Hepatic stellate cell (primary cell): Measurements from ENCODE around the gene BEST4.
"Not testable (repeated sequence)": the region's sequence is repeated elsewhere in the genome, so short reads cannot be mapped to it uniquely, and the experiment has no call there.

Experiments
- DNase-seq: peaks from one replicate; pipeline ENCODE4 v3.0.0; 2011; ENCODE audit warnings: low spot score

BEST4 gene

DNA sequence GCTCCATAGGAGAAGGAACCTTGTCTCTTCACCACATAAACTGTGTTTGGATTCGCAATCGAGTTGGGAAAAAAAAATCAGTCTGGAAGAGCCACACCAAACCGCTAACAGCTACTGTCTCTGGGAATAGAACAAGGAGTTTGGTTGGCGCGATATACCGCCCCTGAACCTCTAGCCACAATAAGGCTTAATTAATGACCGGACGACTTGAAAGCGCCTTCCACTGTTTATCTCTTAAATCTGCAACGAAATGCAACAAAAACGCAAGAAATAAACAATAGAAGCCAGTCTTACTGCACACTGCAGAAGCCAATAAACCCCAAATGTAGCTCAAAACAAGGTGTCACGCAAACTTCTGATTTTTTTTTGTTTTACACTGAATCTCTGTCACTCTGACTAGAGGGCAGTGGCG lies 31.2 kb upstream of the BEST4 start:
- peak; percentile 65 for DNase-seq

DNA sequence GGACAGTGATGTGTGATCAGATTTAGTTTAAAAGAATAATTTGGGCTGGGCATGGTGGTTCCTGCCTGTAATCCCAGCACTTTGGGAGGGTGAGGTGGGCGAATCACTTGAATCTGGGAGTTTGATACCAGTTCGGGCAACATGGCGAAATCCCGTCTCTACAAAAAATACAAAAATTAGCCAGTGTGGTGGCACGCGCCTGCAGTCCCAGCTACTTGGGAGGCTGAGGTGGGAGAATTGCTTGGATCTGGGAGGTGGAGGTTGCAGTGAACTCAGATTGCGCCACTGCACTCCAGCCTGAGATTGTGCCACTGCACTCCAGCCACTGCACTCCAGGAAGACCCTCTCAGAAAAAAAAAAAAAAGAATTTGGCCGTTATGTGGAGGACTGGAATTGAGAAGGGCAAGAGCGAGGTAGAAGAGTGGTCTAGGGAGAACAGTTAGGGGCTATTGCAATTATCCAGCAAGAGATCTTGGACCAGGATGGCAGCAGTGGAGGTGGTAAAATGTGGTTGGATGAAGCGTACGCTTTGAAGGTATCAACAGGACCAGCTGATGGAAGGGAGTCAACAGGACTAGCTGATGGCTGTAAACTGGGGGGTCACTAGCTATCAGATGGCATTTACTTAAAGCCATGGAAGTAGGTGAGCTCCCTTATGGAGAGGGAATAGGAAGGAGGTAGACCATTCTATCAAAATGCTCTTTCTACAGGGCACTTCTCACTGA lies 30.0 kb upstream of the BEST4 start:
- no peak for DNase-seq

DNA sequence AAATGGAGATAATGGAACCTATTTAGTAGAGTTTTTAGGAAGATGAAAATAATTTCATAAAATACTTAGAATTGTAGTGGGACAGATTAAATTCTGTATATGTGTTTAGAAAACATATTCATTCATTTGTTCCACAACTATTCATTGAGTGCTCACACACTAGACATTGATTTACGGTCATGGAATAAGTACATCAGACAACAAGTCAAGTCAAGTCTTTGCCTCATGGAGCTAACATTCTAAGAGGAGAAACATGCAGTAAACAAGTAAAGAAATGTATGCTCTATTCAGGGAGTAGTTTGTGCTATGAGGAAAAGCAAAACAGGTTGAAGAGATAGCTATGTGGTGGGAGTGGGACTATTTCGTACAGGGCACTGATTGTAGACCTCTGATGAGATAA lies 29.3 kb upstream of the BEST4 start:
- DNase-seq, result no peak

DNA sequence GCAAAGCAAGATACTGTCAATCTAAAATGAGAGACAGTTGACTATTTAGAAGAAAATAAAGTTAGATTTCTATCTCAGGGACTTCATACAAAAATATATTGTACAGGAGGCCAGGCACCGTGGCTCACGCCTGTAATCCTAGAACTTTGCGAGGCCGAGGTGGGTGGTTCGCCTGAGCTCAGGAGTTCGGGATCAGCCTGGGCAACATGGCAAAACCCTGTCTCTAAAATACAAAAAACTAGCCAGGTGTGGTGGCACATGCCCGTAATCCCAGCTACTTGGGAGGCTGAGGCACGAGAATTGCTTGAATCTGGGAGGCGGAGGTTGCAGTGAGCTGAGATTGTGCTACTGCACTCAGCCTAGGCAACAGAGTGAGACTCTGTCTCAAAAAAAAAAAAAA lies 28.0 kb upstream of the BEST4 start:
- DNase-seq, result not testable (repeated sequence)

DNA sequence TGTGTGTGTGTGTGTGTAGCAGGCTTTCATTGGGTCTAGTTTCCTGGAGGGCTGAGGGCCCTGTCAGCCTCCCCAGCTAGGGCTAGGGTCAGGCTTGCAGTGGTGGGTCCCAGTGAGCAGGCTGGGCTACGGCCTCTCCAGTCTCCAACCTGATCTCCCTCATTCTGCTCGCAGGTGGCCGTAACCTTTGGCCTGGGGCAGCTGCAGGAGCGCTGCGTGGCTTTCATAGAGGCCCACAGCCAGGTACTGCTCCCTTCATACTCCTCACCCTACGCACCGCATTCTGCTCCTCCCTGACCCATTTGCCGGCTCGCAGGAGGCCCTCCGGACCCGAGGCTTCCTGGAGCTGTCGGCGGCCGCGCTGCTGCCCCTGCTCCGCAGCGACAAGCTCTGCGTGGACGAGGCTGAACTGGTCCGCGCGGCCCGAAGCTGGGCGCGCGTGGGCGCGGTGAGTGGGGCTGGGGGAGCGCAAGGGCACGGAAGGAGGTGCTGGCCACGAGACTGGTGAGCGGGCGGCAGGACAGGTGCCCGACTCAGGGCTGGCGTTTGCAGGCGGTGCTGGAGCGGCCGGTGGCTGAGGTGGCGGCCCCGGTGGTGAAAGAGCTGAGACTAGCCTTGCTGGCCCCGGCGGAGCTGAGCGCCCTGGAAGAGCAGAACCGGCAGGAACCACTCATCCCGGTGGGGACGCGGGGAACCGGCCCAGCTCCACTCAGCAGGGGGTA lies 25.0 kb upstream of the BEST4 start:
- DNase-seq, result no peak

DNA sequence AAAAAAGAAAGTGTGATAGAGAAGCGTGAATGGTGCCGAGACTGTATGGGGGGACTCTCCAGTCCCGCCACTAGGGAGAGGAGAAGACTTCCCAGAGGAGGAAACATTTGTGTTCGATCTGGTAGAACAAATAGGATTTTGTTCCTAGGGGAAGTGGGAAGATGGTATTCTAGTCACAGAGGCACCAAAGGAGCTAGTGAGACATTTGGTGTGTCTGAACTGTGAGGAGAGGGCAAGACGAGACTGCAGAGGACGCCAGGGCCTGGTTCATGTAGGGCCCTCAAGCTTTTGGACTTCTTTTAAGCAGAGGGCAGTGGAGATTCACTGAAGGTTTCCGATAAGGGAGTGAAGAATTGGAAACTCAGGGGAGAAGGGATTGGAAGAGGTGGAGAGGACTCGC lies 23.3 kb upstream of the BEST4 start:
- DNase-seq, result no peak

DNA sequence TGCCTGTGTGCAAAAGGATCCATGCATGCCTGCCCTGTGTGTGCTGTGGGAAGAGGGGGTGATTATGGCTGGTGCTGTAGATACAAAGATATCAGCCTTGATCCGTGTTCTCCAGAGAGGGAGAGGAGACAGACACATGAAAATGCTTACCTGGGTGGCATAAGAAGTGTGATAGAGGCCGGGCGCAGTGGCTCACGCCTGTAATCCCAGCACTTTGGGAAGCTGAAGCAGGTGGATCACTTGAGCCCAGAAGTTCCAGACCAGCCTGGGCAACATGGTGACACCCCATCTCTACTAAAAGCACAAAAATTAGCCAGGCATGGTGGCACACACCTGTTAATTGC lies 22.8 kb upstream of the BEST4 start:
- DNase-seq, result not testable (repeated sequence)

DNA sequence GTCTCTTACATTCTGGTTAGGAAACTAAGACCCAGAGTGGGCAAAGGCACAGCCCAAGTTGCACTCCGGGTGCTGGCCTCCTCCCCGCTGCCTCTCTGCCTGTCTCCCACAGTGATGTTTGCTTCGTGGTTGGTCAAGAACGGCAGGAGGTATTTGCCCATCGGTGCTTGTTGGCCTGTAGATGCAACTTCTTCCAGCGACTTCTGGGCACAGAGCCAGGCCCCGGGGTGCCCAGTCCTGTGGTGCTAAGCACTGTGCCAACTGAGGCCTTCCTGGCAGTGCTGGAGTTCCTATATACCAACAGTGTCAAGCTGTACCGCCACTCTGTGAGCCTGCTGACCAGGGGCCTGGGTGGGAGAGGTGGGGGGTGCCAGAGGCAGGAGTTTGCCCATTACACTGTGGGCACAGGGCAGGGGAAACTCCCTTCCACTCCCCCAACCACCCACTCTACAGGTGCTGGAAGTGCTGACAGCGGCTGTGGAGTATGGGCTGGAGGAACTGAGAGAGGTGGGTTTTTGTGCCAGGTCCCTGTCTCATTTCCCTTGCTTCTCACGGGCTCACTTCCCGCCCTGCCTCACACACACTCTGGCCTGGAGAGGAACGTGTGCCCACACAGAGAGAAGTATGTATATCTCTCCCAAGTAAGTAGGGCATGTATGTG lies 22.3 kb upstream of the BEST4 start:
- no peak for DNase-seq

DNA sequence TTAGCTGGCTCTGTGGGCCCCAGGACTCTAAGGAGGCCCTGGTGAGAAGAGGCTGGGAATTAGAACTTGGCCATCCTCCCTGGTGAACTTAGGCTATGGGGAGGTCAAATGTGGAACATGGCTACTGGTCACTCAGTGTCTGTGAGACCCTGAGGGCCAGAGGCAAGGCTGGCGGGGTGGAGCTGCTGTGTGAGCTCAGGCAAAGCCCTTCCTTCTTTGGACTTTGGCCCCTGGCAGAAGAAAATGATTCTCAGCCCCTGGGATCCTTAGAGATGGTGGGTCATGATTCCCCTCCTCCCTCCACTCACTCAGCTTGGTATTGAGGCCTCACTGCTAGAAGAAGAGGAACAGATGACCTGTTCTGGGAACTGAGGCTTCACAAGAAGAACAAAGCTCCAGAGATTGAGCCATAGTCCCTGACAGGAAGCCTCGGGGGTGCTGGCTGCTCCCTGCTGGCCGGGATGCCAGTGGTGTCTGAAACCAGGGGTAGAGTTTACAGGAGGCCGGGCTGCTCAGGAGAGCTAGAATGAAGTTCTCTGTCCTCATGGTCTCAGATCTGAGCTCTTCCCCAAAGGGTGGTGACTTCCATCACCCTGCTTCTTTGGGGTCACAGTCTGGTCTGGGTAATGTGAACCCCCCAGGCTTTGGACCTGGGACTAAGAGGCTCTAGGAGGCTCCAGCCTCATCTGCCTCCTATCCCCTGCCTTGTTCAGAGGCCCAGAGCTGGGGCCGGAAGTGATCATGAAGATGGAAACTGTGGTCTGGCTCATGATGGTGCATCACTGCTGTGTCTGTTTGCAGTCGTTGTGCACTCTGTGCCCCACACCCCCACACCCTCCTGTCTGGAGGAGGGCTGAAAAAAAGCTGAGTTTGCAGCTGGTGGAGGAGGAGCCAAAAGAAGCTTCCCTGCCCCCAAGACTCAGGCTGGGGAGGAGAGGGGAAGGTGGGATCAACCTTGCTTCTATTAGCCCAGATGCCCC lies 21.3 kb upstream of the BEST4 start:
- DNase-seq, result peak; percentile 44

DNA sequence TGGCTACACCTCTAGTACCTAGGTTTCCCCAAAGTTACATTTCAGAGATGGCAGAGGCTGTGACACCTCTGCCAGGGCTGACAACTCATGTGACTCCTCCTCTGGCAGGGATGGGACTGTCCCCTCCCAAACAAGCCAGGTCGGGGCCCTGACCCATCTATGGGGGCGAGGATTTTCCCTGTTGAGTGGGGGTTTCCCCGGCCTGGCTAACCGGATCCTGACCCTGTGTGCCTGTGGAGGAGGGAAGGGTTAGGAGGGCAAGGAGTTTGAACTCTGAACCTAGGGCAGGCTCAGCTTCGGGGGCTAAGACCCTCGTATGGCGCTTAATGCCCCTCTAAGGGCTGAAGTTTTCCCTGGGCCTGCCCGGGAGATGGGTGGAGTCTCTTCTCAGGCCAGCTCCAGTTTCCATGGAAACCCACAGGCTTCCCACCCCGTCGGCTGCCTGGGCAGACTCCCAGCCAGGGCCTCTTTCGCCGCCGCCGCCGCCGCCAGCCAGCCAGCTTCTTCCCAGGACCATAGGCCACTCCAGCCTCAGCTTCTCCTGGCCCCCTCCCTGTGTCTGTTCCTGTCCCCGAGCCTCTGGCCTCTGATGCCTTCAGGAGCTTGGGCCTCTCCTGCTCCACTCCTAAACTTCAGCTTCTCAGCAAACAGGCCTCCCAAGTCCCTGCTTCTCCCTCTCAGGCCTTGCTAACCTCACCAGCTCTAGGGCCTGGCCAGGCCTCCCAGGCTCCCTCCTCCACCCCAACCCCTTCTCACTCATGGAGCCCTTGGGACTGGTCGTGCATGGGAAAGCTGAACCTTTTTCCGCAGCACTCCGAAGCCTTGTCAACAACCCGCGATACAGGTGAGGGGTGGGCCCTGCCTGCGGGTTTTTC lies 20.3 kb upstream of the BEST4 start, which contains the start of gene BTBD19:
Gene BTBD19, plus strand, starts transcription at position 461 of the 875 bp plus-strand sequence. Its CDS starts 298 bp downstream, at position 759.
- DNase-seq, result peak; percentile 93

DNA sequence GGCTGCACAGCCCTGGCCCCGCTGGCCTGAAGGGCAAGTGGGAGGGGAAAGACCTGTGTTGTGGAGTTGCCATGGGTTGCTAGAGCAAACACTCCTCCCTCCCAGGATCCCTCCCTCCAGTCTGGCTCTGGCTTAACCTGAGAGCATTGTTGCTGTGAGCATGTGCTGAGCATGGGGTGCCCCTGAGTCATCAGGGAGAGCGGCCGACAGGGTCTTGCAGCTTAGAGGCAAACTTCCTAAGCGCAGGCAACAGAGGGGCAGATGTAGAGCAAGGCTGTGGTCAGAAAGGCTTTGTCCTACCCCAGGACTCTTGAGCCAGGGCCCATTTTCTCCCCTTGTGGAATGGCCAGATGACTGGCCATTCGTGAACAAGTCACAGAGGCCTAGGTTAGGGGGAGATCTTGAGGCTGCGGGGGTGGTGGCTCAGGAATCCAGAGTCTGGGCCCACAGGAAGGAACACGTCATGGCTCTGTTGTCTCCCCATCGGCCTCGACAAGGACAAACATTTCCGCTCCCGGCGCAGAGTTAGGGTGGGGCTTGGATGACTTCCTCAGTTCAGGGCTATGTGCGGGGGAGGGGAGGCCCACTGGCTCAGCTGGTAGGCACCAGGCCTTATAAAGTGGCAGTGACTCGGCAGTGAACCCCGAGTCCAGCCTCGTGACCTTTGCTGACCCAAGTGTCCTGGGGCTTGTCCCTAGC lies 19.5 kb upstream of the BEST4 start:
- peak; percentile 98 for DNase-seq

DNA sequence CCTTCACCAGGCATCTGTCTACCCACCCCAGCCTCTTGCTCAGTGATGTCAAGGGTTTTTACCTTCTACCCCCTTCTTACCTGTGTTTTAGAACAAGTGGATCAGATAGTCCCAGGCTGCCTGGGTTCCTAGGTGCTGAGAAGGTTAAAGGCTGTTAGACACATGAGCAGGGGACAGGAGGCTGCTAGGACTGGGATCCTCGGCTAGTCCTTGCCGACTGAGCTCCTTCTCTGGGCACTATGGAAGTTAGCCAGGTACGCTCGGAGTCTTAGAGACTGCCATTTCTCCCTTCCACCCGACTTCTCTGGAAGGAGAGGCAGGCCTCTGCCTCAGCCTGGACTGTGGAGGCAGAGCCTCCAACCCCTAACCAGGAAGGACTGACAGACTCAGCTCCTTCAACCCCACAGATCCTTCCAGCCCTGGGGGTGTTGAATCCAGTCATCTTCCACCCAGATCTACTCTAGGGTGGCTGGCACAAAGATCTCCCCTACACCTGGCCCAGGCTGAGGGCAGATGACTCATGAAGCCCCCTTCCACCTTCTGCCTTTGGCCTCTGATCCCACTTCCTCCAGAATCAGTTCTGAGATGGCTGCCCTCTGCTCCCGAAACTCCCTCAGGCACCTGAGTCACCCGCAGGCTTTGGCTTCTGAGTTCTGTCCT lies 18.9 kb upstream of the BEST4 start, which contains the start of gene DYNLT4:
Gene DYNLT4, minus strand, starts transcription at position 648 of the 660 bp plus-strand sequence. CDS start 683 bp downstream, outside the sequence.
- DNase-seq, result no peak

DNA sequence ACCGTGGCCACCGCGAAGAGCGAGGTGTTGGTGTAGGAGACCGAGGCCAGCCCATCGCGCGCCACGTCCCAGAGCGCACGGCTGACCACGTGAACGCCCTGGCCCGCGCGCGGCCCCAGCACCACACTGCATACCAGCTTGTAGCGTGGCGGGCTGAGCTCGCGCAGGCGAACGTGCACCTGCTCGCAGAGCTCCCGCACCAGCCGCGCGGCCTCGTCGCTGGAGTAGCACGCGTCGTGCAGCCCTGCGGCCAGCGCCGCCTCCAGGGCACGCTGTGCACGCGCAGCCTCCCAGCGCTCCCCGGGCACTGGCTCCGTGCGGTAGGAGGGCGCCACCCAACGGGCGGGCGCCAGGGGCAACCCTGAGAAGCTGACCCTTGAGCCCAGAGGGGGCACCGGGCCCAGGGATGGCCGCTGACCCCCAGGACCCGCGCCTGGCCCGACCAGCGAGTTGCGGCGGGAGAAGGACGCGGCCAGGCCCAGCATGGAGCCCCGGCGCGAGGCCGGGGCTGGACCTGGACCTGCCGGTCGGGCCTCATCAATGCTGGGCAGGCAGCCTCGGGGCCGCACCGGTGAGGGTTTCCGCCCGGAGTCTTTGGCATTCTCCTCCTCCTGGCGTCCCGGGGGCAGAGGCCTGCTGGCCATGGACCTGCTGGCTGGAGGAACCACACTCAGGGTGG lies 18.2 kb upstream of the BEST4 start:
- DNase-seq, result no peak

DNA sequence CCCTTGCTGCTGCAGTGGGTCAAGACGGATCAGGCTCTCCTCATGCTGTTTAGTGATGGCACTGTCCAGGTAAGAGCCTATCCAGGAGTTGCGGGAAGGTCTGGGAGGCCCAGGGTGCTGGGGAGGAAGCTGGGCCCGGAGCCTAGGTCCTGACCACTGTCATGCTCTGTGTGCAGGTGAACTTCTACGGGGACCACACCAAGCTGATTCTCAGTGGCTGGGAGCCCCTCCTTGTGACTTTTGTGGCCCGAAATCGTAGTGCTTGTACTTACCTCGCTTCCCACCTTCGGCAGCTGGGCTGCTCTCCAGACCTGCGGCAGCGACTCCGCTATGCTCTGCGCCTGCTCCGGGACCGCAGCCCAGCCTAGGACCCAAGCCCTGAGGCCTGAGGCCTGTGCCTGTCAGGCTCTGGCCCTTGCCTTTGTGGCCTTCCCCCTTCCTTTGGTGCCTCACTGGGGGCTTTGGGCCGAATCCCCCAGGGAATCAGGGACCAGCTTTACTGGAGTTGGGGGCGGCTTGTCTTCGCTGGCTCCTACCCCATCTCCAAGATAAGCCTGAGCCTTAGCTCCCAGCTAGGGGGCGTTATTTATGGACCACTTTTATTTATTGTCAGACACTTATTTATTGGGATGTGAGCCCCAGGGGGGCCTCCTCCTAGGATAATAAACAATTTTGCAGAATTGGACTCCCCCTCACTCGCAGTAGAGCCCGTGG lies 17.5 kb upstream of the BEST4 start:
- DNase-seq, result no peak

DNA sequence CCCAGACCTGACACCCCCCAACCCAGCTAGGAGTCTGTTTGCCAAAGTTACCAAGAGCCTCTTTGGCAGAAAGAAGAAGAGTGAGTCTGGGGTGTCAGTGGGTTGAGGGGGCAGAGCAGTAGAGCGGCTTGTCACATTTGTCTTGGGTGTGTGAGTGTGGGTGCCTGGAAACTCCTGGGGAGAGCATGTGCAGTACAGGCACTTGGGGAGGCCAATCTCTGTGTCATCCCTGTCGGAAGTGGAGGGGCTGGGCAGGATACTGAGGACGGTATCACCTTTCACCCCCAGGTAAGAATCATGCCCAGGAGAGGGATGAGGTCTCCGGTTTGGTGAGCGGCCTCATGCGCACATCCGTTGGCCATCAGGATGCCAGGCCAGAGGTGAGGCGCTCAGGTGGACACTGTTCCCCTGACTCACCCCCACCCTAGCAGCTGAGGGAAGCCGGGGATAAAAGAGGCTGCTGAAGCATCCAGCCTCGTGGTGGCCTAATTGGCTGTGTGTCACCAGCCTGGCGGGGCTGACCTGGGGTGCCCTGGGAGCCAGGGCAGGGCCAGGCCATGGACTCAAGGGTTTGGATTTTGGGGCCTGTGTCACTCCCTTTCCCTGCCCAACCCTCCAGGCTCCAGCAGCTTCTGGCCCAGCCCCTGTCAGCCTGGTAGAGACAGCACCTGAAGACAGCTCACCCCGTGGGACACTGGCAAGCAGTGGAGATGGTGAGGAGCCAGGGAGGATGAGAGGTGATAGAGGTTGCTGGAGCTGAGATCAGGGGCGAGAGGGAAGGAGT lies 15.5 kb upstream of the BEST4 start:
- no peak for DNase-seq

DNA sequence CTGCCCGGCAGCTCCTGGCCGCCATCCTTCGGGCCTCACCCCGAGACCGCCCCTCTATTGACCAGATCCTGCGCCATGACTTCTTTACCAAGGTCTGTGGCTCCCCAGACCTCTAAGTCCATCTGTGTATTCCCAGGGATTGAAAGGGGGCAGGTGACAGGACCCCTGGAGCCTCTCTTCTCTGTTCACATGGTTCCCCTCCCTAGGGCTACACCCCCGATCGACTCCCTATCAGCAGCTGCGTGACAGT lies 15.0 kb upstream of the BEST4 start:
- no peak for DNase-seq

DNA sequence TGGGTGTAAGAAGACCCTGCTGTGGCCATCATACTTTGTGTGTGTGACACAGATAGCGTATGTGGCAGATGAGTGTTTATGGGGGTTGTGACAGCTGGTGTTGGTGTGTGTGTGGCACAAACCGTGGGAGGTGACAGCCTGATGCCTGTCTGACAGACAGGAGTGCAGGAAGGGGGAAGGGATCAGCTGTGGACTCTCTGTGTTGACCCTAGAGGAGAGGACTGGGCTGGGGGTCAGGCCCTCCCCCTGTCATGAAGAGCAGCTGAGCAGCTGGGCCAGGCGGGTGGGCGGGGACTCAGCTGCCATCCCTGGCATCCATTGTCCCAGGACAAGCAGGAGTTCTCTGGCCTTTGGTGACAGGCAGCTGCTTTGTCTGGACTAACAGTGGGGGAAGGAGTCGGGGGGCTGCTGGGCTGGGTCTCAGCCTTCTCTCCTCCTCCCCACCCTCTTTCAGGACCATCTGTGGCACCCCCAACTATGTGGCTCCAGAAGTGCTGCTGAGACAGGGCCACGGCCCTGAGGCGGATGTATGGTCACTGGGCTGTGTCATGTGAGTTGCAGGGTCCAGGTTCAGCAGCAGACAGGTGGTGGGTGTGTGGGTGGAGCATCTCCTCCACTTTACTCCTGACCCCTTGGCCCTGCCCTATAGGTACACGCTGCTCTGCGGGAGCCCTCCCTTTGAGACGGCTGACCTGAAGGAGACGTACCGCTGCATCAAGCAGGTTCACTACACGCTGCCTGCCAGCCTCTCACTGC lies 14.5 kb upstream of the BEST4 start:
- DNase-seq, result no peak
